Spleen (tissue), 11 donors: ENCODE data around the gene PAXX. TPM values are rescaled to one million over a fixed set of nuclear protein-coding genes. Genes with fewer than 3 reads are reported as not detected.
A peak's percentile ranks its signal among the peaks of the same experiment; 100 is the strongest.

Experiments used
- DNase-seq: peaks from one replicate; pipeline ENCODE4 v3.0.0-alpha.2; 2020
- H3K27ac ChIP-seq, 8 donors: fragments of 200-600 bp; sonication (generic) in 7 of 8; 1 replicate in 4 of 8; 2 replicates in 4 of 8; pipeline versions ENCODE4 v1.5.0 to v1.8.0; 2016 to 2021; ENCODE audit warnings: inconsistent platforms in 4 of 8, mild to moderate bottlenecking in 4 of 8, moderate library complexity in 1 of 8
- H3K27me3 ChIP-seq, 7 donors: fragments of 200-600 bp; sonication (generic) in 6 of 7; replicated peaks in 1 of 7; 1 replicate in 4 of 7; 2 replicates in 3 of 7; pipeline versions ENCODE4 v1.5.0 to v1.8.0; 2016 to 2021; ENCODE audit warnings: inconsistent platforms in 3 of 7, mild to moderate bottlenecking in 1 of 7
- H3K36me3 ChIP-seq, 6 donors: fragments of 200-600 bp; sonication (generic) in 5 of 6; 1 replicate in 4 of 6; 2 replicates in 2 of 6; pipeline versions ENCODE4 v1.5.0 to v1.8.0; 2016 to 2021; ENCODE audit warnings: inconsistent platforms in 2 of 6
- H3K4me1 ChIP-seq, 6 donors: fragments of 200-600 bp; sonication (generic) in 5 of 6; 1 replicate in 3 of 6; 2 replicates in 3 of 6; pipeline versions ENCODE4 v1.5.0 to v1.8.0; 2016 to 2021; ENCODE audit warnings: inconsistent platforms in 3 of 6
- H3K4me3 ChIP-seq, 8 donors: fragments of 200-600 bp; sonication (generic) in 7 of 8; 1 replicate in 4 of 8; 2 replicates in 4 of 8; pipeline versions ENCODE4 v1.5.0 to v1.8.0; 2016 to 2021; ENCODE audit warnings: inconsistent platforms in 4 of 8, mild to moderate bottlenecking in 4 of 8, moderate library complexity in 2 of 8
- H3K9me3 ChIP-seq, 8 donors: fragments of 200-600 bp; sonication (generic) in 7 of 8; 1 replicate in 4 of 8; 2 replicates in 4 of 8; pipeline versions ENCODE4 v1.5.0 to v1.8.0; 2016 to 2021; ENCODE audit warnings: inconsistent platforms in 4 of 8
- POLR2A ChIP-seq, 3 donors: fragments of 450-650 bp; IDR thresholded peaks; one replicate each; pipeline ENCODE4 v1.5.1; 2017; ENCODE audit warnings: antibody characterized with exemption in 3 of 3, mild to moderate bottlenecking in 1 of 3
- POLR2AphosphoS5 ChIP-seq, 3 donors: sonication (generic); formaldehyde crosslinking; IDR thresholded peaks; one replicate each; pipeline ENCODE4 v1.5.1; 2017; ENCODE audit warnings: antibody characterized with exemption in 3 of 3
- WGBS, 5 donors: extraction: QIAGEN DNeasy Blood & Tissue Kit in 3 of 5; methylation state at CpG; one replicate each; pipeline versions ENCODE4 v1.1.5 to v1.1.7; 2013 to 2018; 5-methylcytosine and 5-hydroxymethylcytosine counted together
- intact Hi-C: fragments of 100-400 bp; cut with DNase I; formaldehyde crosslinking; loops from one replicate; pipeline ENCODE4 v1.15.0; 2023; ENCODE audit warnings: low total_unique reads
- polyA plus RNA-seq, 3 donors: library from polyadenylated mRNA; stranded (reverse); fragments of 200-250 nt; gene quantifications; one replicate each; pipeline ENCODE4 v1.2.1, GENCODE V29; 2013
- total RNA-seq, 7 donors: library from RNA; depleted of rRNA in 3 of 7; stranded (reverse); fragments of >200 nt in 3 of 7; fragmentation: NEBNext Ultra II Directional in 4 of 7; extraction: Animal tissue kit (Norgen Biotek cat#: 25700) in 4 of 7; gene quantifications; one replicate each; pipeline versions ENCODE4 v1.1.0 to v1.2.1, GENCODE V29; 2016 to 2021
- TF ChIP-seq, protein P1 (sequence below), 11 experiments: fragments of 200-600 bp in 7 of 11; fragments of 450-650 bp in 4 of 11; sonication (generic) in 4 of 11; IDR thresholded peaks in 8 of 11; conservative IDR thresholded peaks in 3 of 11; 1 replicate in 7 of 11; 2 replicates in 4 of 11; pipeline versions ENCODE4 v1.4.0 to v1.8.0; 2016 to 2021; ENCODE audit warnings: antibody characterized with exemption in 11 of 11, inconsistent platforms in 4 of 11, mild to moderate bottlenecking in 1 of 11
- donor health status: healthy with polysubstance abuse.
- donor health status: DM: no; HTN: no; CAD: no; lungs with moderate emphysema.
- donor health status: DM: no; HTN: no; CAD: no.
- donor health status: Bipolar disorder and iron deficiency.
- donor health status: healthy.
- donor health status: DM: no; HTN: no; CAD: no.
- donor health status: DM: yes; HTN: yes; CAD: no.

PAXX gene
- total and polyA plus RNA-seq, 10 donors: 51.3 to 264 (median 66.2) TPM

DNA sequence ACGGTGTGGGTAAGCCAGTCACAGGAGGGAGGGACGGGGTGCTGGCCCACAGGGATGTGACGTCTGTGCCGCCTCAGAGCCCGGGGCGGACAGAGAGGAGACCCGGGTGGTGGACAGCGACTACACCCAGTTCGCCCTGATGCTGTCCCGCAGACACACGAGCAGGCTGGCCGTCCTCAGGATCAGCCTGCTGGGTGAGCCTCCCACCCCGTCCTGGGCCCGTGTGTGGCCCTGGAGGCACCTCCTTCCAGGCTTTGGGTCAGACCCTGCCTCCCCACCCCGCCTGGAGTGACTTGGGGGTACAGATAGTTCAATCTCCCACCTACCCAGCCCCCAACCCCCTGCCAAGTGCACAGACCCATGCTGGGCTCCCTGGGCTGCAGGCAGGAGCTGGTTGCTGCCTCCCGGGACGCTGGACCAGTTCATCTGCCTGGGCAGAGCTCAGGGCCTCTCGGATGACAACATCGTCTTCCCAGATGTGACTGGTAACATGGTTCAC, 38.4 kb upstream of the PAXX start:
- Histone ChIP-seq H3K4me1 (peaks cover 9 to 51% (median 25%) of the 10 kb centered on the region in 6 donors), H3K9me3 (no peaks in the 10 kb centered on the region), H3K36me3 (no peaks in the 10 kb centered on the region), H3K27me3 (no peaks in the 10 kb centered on the region), H3K4me3 (peak overlapping the region in 3 of 8 donors; percentile 17 to 45 (median 34)), H3K27ac (peak overlapping the region in 1 of 8 donors; percentile 8)
- no peak for TF ChIP-seq POLR2A (IDR thresholded peaks at IDR 0.05)
- TF ChIP-seq, protein P1, sequence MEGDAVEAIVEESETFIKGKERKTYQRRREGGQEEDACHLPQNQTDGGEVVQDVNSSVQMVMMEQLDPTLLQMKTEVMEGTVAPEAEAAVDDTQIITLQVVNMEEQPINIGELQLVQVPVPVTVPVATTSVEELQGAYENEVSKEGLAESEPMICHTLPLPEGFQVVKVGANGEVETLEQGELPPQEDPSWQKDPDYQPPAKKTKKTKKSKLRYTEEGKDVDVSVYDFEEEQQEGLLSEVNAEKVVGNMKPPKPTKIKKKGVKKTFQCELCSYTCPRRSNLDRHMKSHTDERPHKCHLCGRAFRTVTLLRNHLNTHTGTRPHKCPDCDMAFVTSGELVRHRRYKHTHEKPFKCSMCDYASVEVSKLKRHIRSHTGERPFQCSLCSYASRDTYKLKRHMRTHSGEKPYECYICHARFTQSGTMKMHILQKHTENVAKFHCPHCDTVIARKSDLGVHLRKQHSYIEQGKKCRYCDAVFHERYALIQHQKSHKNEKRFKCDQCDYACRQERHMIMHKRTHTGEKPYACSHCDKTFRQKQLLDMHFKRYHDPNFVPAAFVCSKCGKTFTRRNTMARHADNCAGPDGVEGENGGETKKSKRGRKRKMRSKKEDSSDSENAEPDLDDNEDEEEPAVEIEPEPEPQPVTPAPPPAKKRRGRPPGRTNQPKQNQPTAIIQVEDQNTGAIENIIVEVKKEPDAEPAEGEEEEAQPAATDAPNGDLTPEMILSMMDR (IDR thresholded peaks at IDR 0.05 in 8 of 11, conservative IDR thresholded peaks at IDR 0.05 in 3 of 11): no peak
- no peak for TF ChIP-seq POLR2AphosphoS5 (IDR thresholded peaks at IDR 0.05)
- intact Hi-C loops: no loop called here
- 82 to 86% (median 84%) methylated on average over 12 to 19 of the region's 19 CpGs for WGBS, 5 donors
- DNase-seq: peak; percentile 72

DNA sequence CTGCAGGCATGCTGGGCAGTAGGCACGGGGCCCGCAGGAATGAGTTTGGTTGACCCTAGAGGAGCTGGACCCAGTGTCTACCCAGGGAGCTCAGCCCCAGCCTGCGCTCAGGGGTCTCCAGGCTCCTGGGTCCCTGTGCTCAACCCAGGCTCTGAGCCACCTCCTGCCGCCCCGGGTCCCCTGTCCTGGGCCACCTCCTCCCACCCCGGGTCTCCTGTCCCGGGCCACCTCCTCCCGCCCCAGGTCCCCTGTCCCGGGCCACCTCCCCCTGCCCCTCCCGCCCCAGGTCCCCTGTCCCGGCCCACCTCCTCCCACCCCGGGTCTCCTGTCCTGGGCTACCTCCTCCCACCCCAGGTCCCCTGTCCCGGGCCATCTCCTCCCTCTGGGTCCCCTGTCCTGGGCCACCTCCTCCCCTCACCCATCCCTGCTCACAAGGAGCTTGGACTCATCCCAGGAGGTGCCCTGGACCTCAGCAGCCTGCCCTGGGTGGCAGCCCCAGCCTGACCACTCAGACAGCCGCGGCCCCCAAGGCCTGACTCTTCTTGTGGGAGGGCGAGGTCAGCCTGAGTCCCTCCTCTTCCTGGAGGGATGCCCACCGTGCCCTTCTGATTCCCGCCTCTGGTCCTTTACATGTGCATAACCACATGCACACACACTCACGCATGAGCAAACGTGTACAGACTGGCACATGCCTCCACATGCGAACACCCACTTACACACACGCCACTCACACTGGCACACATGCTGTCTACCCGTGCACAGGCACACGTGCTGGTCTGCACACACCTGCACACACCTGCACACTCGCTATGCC, 37.7 kb upstream of the PAXX start:
- WGBS, 5 donors: 77 to 87% (median 85%) methylated on average over 22 to 25 of the region's 25 CpGs
- DNase-seq: peak; percentile 72
- intact Hi-C loops: no loop called here

DNA sequence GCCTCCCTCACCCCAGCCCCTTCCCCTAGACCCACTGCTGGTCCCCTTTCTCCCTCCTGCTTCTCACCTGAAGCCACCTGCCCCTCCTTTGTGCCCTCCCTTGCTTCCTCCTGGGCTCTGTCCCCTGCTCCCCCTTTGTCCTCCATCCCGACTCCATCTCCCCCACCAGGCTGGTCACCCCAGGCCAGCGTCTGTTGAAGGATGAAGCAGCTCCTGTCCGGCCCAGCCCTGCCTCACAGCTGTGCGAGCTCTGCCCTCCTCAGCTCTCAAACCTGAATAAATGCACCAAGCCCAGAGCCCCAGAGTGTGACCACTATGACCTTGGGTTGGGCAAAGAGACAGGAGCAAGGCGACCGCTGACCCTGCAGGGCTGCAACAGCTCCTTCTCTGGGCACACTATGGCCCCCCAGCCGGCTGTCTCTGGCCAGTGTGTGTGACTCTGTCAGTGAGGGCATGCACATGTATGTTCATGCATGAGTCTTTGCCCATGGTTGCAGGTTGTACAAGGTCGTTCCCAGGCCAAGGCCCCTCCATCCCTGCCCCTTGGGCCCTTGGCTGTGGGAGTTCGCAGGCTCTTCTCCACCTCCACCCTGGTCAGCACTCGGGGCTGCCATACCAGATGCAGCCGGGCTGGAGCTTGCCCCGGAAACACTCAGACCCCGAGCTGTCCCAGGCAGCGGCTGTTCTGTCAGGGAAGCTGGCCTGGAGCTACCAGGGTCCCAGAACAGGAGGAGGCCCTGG, 36.9 kb upstream of the PAXX start:
- 85 to 91% (median 88%) methylated on average over 7 to 14 of the region's 14 CpGs for WGBS, 5 donors
- TF ChIP-seq POLR2A (IDR thresholded peaks at IDR 0.05): no peak
- no peak for TF ChIP-seq POLR2AphosphoS5 (IDR thresholded peaks at IDR 0.05)
- TF ChIP-seq, protein P1 (IDR thresholded peaks at IDR 0.05 in 8 of 11, conservative IDR thresholded peaks at IDR 0.05 in 3 of 11): no peak
- no peak overlapping the region for H3K27ac ChIP-seq
- intact Hi-C loops: no loop called here
- no peaks in the 10 kb centered on the region for H3K9me3 ChIP-seq
- peaks cover 3 to 48% (median 18%) of the 10 kb centered on the region in 6 donors for H3K4me1 ChIP-seq
- no peaks in the 10 kb centered on the region for H3K36me3 ChIP-seq
- no peak overlapping the region for H3K4me3 ChIP-seq
- H3K27me3 ChIP-seq: no peaks in the 10 kb centered on the region
- peak; percentile 63 for DNase-seq

More for the DNA sequence above, 37.7 kb upstream of the PAXX start:
- Histone ChIP-seq H3K4me1 (peaks cover 5 to 51% (median 20%) of the 10 kb centered on the region in 6 donors), H3K27ac (no peak overlapping the region), H3K4me3 (no peak overlapping the region), H3K27me3 (no peaks in the 10 kb centered on the region), H3K9me3 (no peaks in the 10 kb centered on the region), H3K36me3 (no peaks in the 10 kb centered on the region)
- TF ChIP-seq, protein P1 (IDR thresholded peaks at IDR 0.05 in 8 of 11, conservative IDR thresholded peaks at IDR 0.05 in 3 of 11): no peak
- TF ChIP-seq POLR2AphosphoS5 (IDR thresholded peaks at IDR 0.05) (no peak), POLR2A (IDR thresholded peaks at IDR 0.05) (no peak)

DNA sequence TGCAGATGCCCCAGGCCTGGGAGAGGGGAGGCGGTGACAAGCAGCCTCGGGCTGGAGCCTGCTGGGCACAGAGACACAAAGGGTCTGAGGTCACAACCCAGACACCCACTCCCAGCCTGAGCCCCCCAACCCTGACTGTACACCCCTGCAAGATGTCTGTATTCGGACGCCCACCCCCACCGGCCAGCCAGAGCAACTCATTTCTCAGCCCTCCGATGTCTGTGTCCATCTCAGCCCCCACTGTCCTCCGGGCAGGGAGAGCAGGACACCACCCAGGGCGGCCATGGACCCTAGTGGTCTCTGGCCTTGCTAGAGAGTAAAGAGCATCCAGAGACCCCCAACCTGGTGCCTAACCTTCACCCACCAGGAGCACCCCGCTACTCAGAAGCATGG, 36.3 kb upstream of the PAXX start:
- H3K4me3 ChIP-seq: no peak overlapping the region
- H3K4me1 ChIP-seq: peaks cover 0 to 46% (median 17%) of the 10 kb centered on the region in 6 donors
- H3K36me3 ChIP-seq: no peaks in the 10 kb centered on the region
- H3K27ac ChIP-seq: no peak overlapping the region
- no peaks in the 10 kb centered on the region for H3K9me3 ChIP-seq
- TF ChIP-seq, protein P1 (IDR thresholded peaks at IDR 0.05 in 8 of 11, conservative IDR thresholded peaks at IDR 0.05 in 3 of 11): no peak
- no peak for TF ChIP-seq POLR2A (IDR thresholded peaks at IDR 0.05)
- no peak for DNase-seq
- intact Hi-C loops: no loop called here
- no peaks in the 10 kb centered on the region for H3K27me3 ChIP-seq
- 85 to 95% (median 90%) methylated on average over 7 to 9 of the region's 9 CpGs for WGBS, 5 donors
